Measurements from ENCODE around the gene TDRD9. TPM values are rescaled to one million over a fixed set of nuclear protein-coding genes. Genes with fewer than 3 reads are reported as not detected.

TDRD9 gene
- total RNA-seq, 2 experiments from 2014 or later, result 1.2 to 1.6 TPM

- no peak for DNase-seq
- no peak for TF ChIP-seq CTCF (IDR thresholded peaks at IDR 0.05)
- intact Hi-C loops (cut with micrococcal nuclease), result no loop called here
- ATAC-seq, result no peak
- ChIA-PET POLR2A (no interaction called here), CTCF (no interaction called here)
- Mint-ChIP-seq H3K4me3 (no peak overlapping the region), H3K27me3 (peaks cover 4% of the 10 kb centered on the region), H3K9me3 (no peaks in the 10 kb centered on the region), H3K4me1 (ENCODE audit: low read depth) (no peaks in the 10 kb centered on the region), H3K36me3 (ENCODE audit: low read depth) (no peaks in the 10 kb centered on the region), H3K27ac (no peak overlapping the region)
Measured at GRCh38 chr14:103961928-103962578, 33.8 kb downstream of the TDRD9 start.

GRCh38 chr14:103966631-103967030, 38.4 kb downstream of the TDRD9 start:
- ChIA-PET POLR2A (no interaction called here), CTCF (no interaction called here)
- Mint-ChIP-seq H3K9me3 (no peaks in the 10 kb centered on the region), H3K4me3 (no peak overlapping the region), H3K27ac (no peak overlapping the region), H3K4me1 (ENCODE audit: low read depth) (no peaks in the 10 kb centered on the region), H3K36me3 (ENCODE audit: low read depth) (no peaks in the 10 kb centered on the region), H3K27me3 (peaks cover 8% of the 10 kb centered on the region)
- no peak for TF ChIP-seq CTCF (IDR thresholded peaks at IDR 0.05)
- no peak for DNase-seq
- intact Hi-C loops (cut with micrococcal nuclease), result no loop called here
- ATAC-seq, result no peak

GRCh38 chr14:103969961-103970360, 41.7 kb downstream of the TDRD9 start:
- no peaks in the 10 kb centered on the region for H3K9me3 Mint-ChIP-seq
- H3K4me1 Mint-ChIP-seq (ENCODE audit: low read depth), result no peaks in the 10 kb centered on the region
- POLR2A ChIA-PET, result no interaction called here
- H3K27ac Mint-ChIP-seq, result no peak overlapping the region
- H3K27me3 Mint-ChIP-seq, result peaks cover 5% of the 10 kb centered on the region
- no peaks in the 10 kb centered on the region for H3K36me3 Mint-ChIP-seq (ENCODE audit: low read depth)
- CTCF ChIA-PET, result no interaction called here
- ATAC-seq (no peak), DNase-seq (no peak)
- H3K4me3 Mint-ChIP-seq, result no peak overlapping the region
- intact Hi-C loops (cut with micrococcal nuclease), result no loop called here
- no peak for TF ChIP-seq CTCF (IDR thresholded peaks at IDR 0.05)

GRCh38 chr14:103973354-103973753, 45.1 kb downstream of the TDRD9 start:
- no peak overlapping the region for H3K4me3 Mint-ChIP-seq

More at GRCh38 chr14:103973354-103973753, 45.1 kb downstream of the TDRD9 start:
- H3K27me3 Mint-ChIP-seq, result peaks cover 4% of the 10 kb centered on the region
- TF ChIP-seq CTCF (IDR thresholded peaks at IDR 0.05), result no peak
- POLR2A ChIA-PET, result interaction anchor here (0.6 kb wide), 1 partner anchor 234 kb away, joined by 3 read pairs; no protein-coding TSS in a partner anchor
- H3K36me3 Mint-ChIP-seq (ENCODE audit: low read depth), result no peaks in the 10 kb centered on the region
- DNase-seq (no peak), ATAC-seq (no peak)
- CTCF ChIA-PET, result interaction anchor here (1.2 kb wide), 1 partner anchor 164 kb away, joined by 3 read pairs; no protein-coding TSS in a partner anchor
- intact Hi-C loops (cut with micrococcal nuclease), result no loop called here
- no peaks in the 10 kb centered on the region for H3K9me3 Mint-ChIP-seq
- no peak overlapping the region for H3K27ac Mint-ChIP-seq
- no peaks in the 10 kb centered on the region for H3K4me1 Mint-ChIP-seq (ENCODE audit: low read depth)

Measured in activated CD8-positive, alpha-beta T cell treated with anti-CD3 and anti-CD28 coated beads for 36 hours (primary cell).